HEK293 (cell line): ENCODE results near the gene MNT.
A peak's percentile ranks its signal among the peaks of the same experiment; 100 is the strongest.

Experiments
- CTCF ChIA-PET: fragments of 350-600 bp; formaldehyde crosslinking; extraction: SDS; loops from one replicate; lab custom pipeline; 2021; ENCODE audit warnings: antibody characterized with exemption; lab: Yijun Ruan, JAX
- POLR2A ChIA-PET: fragments of 300-600 bp; formaldehyde crosslinking; extraction: SDS; loops from one replicate; lab custom pipeline; 2020; ENCODE audit warnings: antibody characterized with exemption, inconsistent platforms; lab: Yijun Ruan, JAX
- H3K27ac ChIP-seq: fragments of 200-500 bp; sonication (Bioruptor generic); 2 replicates; pipeline ENCODE4 v1.5.1; 2014; ENCODE audit warnings: low read depth, low read length, control low read depth, inconsistent platforms; ENCODE audit errors: extremely low read depth
- H3K36me3 ChIP-seq, 2 experiments: fragments of 200-500 bp in 1 of 2; sonication (Bioruptor generic) in 1 of 2; 1 replicate in 1 of 2; 2 replicates in 1 of 2; pipeline ENCODE4 v1.5.1; 2014 to 2017; ENCODE audit warnings: inconsistent platforms in 2 of 2, low read length in 2 of 2; ENCODE audit not compliant: control insufficient read depth in 2 of 2, insufficient read depth in 1 of 2
- H3K4me1 ChIP-seq: fragments of 200-500 bp; sonication (Bioruptor generic); 2 replicates; pipeline ENCODE4 v1.5.1; 2014; ENCODE audit warnings: mild to moderate bottlenecking, low read length, inconsistent platforms; ENCODE audit not compliant: control insufficient read depth, insufficient read depth
- H3K4me3 ChIP-seq: 2 replicates; pipeline ENCODE4 v1.5.1; 2011; ENCODE audit warnings: low read depth, mild to moderate bottlenecking, control low read depth, low read length, moderate library complexity
- H3K9me3 ChIP-seq: fragments of 200-500 bp; sonication (Bioruptor generic); 2 replicates; pipeline ENCODE4 v1.5.1; 2014; ENCODE audit warnings: low read depth, low read length, inconsistent platforms; ENCODE audit not compliant: control insufficient read depth, insufficient read depth
- ATF2 ChIP-seq: fragments of 450-650 bp; formaldehyde crosslinking; IDR thresholded peaks from 2 replicates; pipeline ENCODE4 v1.5.1; 2016; ENCODE audit warnings: missing biosample characterization, missing genetic modification characterization, low read depth
- GLI4 ChIP-seq: fragments of 450-650 bp; formaldehyde crosslinking; IDR thresholded peaks from 2 replicates; pipeline ENCODE4 v1.5.1; 2016; ENCODE audit warnings: missing biosample characterization, missing genetic modification characterization
- HIC1 ChIP-seq: fragments of 450-650 bp; formaldehyde crosslinking; IDR thresholded peaks from 2 replicates; pipeline ENCODE4 v1.5.1; 2016; ENCODE audit warnings: missing biosample characterization, missing genetic modification characterization
- HOXA7 ChIP-seq: sonication (generic); formaldehyde crosslinking; IDR thresholded peaks from 2 replicates; pipeline ENCODE4 v1.8.1; 2022; ENCODE audit warnings: missing genetic modification reagents, borderline replicate concordance
- KLF7 ChIP-seq: fragments of 450-650 bp; formaldehyde crosslinking; IDR thresholded peaks from 2 replicates; pipeline ENCODE4 v1.5.1; 2016; ENCODE audit warnings: missing biosample characterization, missing genetic modification characterization, borderline replicate concordance
- REST ChIP-seq: fragments of 450-650 bp; formaldehyde crosslinking; IDR thresholded peaks from 2 replicates; pipeline ENCODE4 v1.5.1; 2016; ENCODE audit warnings: missing biosample characterization, missing genetic modification characterization
- SETDB1 ChIP-seq: IDR thresholded peaks from one replicate; pipeline ENCODE4 v1.6.1; 2017; ENCODE audit warnings: mild to moderate bottlenecking, low read length, moderate library complexity, mixed read lengths; ENCODE audit not compliant: insufficient read length
- ZBTB48 ChIP-seq: fragments of 450-650 bp; formaldehyde crosslinking; IDR thresholded peaks from 2 replicates; pipeline ENCODE4 v1.5.1; 2016; ENCODE audit warnings: missing biosample characterization, missing genetic modification characterization
- ZNF121 ChIP-seq: fragments of 450-650 bp; formaldehyde crosslinking; IDR thresholded peaks from 2 replicates; pipeline ENCODE4 v1.5.1; 2016; ENCODE audit warnings: missing biosample characterization, missing genetic modification characterization
- ZNF155 ChIP-seq: fragments of 450-650 bp; formaldehyde crosslinking; IDR thresholded peaks from 2 replicates; pipeline ENCODE4 v1.5.1; 2016; ENCODE audit warnings: missing biosample characterization, missing genetic modification characterization
- ZNF175 ChIP-seq: fragments of 450-650 bp; formaldehyde crosslinking; IDR thresholded peaks from 2 replicates; pipeline ENCODE4 v1.5.1; 2016; ENCODE audit warnings: missing biosample characterization, missing genetic modification characterization
- ZNF19 ChIP-seq: fragments of 450-650 bp; formaldehyde crosslinking; IDR thresholded peaks from 2 replicates; pipeline ENCODE4; 2016; ENCODE audit warnings: missing biosample characterization, missing genetic modification characterization, low read depth
- ZNF202 ChIP-seq: fragments of 450-650 bp; formaldehyde crosslinking; IDR thresholded peaks from 2 replicates; pipeline ENCODE4 v1.5.1; 2016; ENCODE audit warnings: missing biosample characterization, missing genetic modification characterization, borderline replicate concordance
- ZNF302 ChIP-seq: fragments of 450-650 bp; formaldehyde crosslinking; IDR thresholded peaks from 2 replicates; pipeline ENCODE4 v1.5.1; 2016; ENCODE audit warnings: missing biosample characterization, missing genetic modification characterization, low read depth
- ZNF324 ChIP-seq: fragments of 450-650 bp; formaldehyde crosslinking; IDR thresholded peaks from 2 replicates; pipeline ENCODE4 v1.5.1; 2016; ENCODE audit warnings: missing biosample characterization, missing genetic modification characterization
- ZNF37A ChIP-seq: fragments of 450-650 bp; IDR thresholded peaks from 2 replicates; pipeline ENCODE4 v1.5.1; 2018; ENCODE audit warnings: missing biosample characterization, missing genetic modification characterization
- ZNF585B ChIP-seq: fragments of 450-650 bp; formaldehyde crosslinking; IDR thresholded peaks from 2 replicates; pipeline ENCODE4 v1.5.1; 2016; ENCODE audit warnings: missing biosample characterization, missing genetic modification characterization
- ZNF600 ChIP-seq: fragments of 450-650 bp; formaldehyde crosslinking; IDR thresholded peaks from 2 replicates; pipeline ENCODE4 v1.5.1; 2016; ENCODE audit warnings: missing biosample characterization, missing genetic modification characterization
- ZNF624 ChIP-seq: fragments of 450-650 bp; formaldehyde crosslinking; IDR thresholded peaks from 2 replicates; pipeline ENCODE4 v1.5.1; 2017; ENCODE audit warnings: missing biosample characterization, missing genetic modification characterization
- ZNF747 ChIP-seq: fragments of 450-650 bp; formaldehyde crosslinking; IDR thresholded peaks from 2 replicates; pipeline ENCODE4 v1.5.1; 2016; ENCODE audit warnings: missing biosample characterization, missing genetic modification characterization

MNT gene

GRCh38 chr17:2380226-2380922 lies 20.5 kb downstream of the MNT start:
- no peak overlapping the region for H3K4me3 ChIP-seq
- POLR2A ChIA-PET: interaction anchor here (0.5 to 3.3 kb wide), 2 partner anchors 36 to 406 kb away, joined by 3 to 42 read pairs; no protein-coding TSS in a partner anchor
- CTCF ChIA-PET: interaction anchor here (1.1 to 12.5 kb wide), 7 partner anchors 10 to 294 kb away, joined by 3 to 470 read pairs (median 63); partner anchors contain the start of gene MNT

GRCh38 chr17:2379489-2380225 lies 21.2 kb downstream of the MNT start:
- peaks cover 6 to 57% of the 10 kb centered on the region in 2 experiments for H3K36me3 ChIP-seq
- POLR2A ChIA-PET: interaction anchor here (0.5 kb wide), 1 partner anchor 407 kb away, joined by 3 read pairs; no protein-coding TSS in a partner anchor
- CTCF ChIA-PET: interaction anchor here (0.7 to 12.5 kb wide), 3 partner anchors 10 to 366 kb away, joined by 3 to 470 read pairs (median 63); no protein-coding TSS in a partner anchor
- no peak for TF ChIP-seq REST
- no peak for TF ChIP-seq ZNF155 (tag by site-specific recombination)
- no peak for TF ChIP-seq ZNF19 (tag by site-specific recombination)
- TF ChIP-seq ZNF747 (tag by site-specific recombination): no peak
- no peak for TF ChIP-seq HIC1 (tag by site-specific recombination)
- no peak for TF ChIP-seq ZNF624 (tag by site-specific recombination)
- no peak for TF ChIP-seq SETDB1
- TF ChIP-seq ZNF175: no peak
- no peak for TF ChIP-seq ZBTB48
- TF ChIP-seq KLF7 (tag by site-specific recombination): no peak
- TF ChIP-seq ZNF37A (tag by site-specific recombination): no peak
- no peak for TF ChIP-seq GLI4 (tag by site-specific recombination)
- no peak for TF ChIP-seq ZNF585B (tag by site-specific recombination)
- no peak for TF ChIP-seq ZNF302 (tag by site-specific recombination)
- TF ChIP-seq ZNF324 (tag by site-specific recombination): no peak
- TF ChIP-seq ZNF121 (tag by site-specific recombination): no peak
- no peak for TF ChIP-seq HOXA7
- no peak for TF ChIP-seq ATF2 (tag by site-specific recombination)
- TF ChIP-seq ZNF202 (tag by site-specific recombination): no peak
- H3K9me3 ChIP-seq: no peaks in the 10 kb centered on the region
- no peak overlapping the region for H3K27ac ChIP-seq
- peaks cover 14% of the 10 kb centered on the region for H3K4me1 ChIP-seq
- no peak overlapping the region for H3K4me3 ChIP-seq

More at GRCh38 chr17:2380226-2380922, 20.5 kb downstream of the MNT start:
- H3K9me3 ChIP-seq: no peaks in the 10 kb centered on the region
- 0 out of 2 replicates have a peak, but pooled peaks have one; percentile 27 for TF ChIP-seq ZNF600 (tag by site-specific recombination)
- TF ChIP-seq ZBTB48: no peak
- TF ChIP-seq, all 188 proteins: peak for 1
- peaks cover 14% of the 10 kb centered on the region for H3K4me1 ChIP-seq
- peaks cover 6 to 52% of the 10 kb centered on the region in 2 experiments for H3K36me3 ChIP-seq
- H3K27ac ChIP-seq: no peak overlapping the region
